HG03060 (cell line): ENCODE measurements around the gene RIPOR3.
"Not testable (repeated sequence)": the region's sequence is repeated elsewhere in the genome, so short reads cannot be mapped to it uniquely, and the experiment has no call there.

Experiments used
- ATAC-seq: cut with Tn5 transposase; IDR thresholded peaks from one replicate; pipeline ENCODE4 v1.9.1; 2021; ENCODE audit warnings: low read depth, moderate number of reproducible peaks; ENCODE audit not compliant: unreplicated experiment

The RIPOR3 gene

DNA sequence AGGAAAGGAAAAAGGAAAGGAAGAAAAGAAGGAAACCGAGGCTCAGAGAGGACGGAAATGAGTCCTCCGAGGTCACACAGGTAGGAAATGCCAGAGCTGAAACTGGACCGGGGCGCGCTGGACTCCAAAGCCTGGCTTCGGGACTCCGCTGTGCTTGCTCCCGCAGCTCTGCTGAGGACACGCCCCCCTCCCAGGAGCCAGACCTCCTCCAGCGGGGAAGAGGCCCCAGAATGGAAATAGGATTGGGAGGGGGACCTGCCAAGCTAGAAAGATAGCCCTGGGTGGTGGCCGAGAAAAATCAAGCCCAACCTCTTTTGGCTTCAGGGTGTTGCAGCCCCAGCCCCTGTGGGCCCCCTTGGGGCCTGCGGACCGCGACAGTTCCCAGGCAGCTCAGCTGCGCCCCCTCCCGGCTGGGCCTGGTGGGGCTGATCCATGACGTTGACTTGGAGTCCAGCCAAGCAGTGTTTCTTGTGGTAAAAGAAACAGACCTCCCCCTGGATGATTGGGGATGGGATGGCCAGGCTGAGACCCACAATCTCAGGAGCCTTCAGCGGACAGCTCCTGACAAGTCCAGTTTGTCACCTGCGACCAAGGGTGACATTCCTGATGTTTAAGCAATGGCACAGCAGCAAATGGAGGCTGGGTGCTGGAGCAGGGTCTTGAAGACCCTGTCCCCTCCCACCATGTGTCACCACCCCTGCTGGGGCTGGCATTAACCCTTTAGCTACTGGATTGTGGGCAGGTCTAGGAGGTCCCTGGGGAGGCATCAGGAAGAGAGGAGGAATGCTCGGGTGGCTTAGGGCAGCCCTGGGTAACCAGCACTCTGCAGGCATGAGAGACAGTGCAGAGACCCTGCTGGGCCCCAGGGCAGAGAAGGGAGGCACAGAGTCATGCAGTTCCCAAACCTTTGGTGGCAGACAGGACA is 55.4 kb downstream of the RIPOR3 start:
- no peak for ATAC-seq

DNA sequence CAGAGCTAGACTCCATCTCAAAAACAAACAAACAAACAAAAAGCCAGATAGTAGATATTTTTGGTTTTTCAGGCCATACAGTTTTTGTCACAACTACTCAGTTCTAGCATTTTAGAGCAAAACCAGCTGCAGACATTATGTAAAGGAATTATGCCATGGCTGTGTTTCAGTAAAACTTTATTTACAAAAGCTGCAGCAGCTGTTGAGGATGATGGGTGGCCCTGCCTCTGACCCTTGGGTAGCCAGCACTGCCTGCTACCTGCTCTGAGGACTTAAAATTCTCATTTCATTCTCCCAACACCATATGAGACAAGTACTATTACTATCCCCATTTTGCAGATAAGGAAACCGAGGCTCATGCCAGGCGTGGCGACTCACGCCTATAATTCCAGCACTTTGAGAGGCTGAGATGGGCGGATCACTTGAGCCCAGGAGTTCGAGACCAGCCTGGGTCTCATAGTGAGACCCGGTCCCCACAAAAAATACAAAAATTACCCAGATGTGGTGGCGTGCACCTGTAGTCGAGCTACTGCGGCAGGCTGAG is 56.3 kb downstream of the RIPOR3 start:
- no peak for ATAC-seq

DNA sequence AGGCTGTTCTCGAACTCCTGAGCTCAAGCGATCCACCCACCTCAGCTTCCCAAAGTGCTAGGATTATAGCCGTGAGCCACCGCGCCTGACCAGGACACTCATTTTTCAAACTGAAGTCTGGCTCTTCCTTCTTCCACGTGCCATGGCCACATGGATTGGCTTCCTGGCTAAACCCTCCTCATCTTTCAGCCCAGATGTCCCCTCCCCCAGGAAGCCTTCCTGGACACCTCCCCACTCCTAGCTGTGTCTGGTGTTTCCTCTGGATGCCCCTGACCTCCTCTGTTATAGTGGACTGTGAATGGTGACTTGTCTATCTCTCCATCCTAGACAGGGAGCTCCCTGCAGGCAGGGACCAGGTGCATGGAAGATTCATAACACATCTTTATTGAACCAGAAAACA is 57.2 kb downstream of the RIPOR3 start:
- ATAC-seq = no peak

DNA sequence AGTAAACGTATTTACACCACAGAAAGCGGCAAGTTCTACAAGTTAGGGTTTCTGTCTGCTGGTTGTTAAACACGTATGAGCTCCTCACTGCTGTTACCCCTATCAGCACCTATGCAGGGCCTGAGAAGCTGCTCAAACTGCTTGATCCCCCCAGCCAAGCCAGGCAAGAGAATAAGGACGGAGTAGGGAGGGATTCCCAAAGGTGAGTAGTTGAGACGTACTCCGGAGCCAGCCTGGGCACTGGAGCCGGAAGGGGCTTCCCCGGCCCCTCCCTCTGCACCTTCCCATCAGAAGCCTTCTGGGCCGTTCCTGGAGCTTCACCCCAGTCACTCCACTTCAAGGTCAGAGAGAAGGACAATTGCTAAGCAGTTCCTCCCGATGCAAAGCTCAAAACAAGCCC is 58.0 kb downstream of the RIPOR3 start:
- ATAC-seq = no peak

DNA sequence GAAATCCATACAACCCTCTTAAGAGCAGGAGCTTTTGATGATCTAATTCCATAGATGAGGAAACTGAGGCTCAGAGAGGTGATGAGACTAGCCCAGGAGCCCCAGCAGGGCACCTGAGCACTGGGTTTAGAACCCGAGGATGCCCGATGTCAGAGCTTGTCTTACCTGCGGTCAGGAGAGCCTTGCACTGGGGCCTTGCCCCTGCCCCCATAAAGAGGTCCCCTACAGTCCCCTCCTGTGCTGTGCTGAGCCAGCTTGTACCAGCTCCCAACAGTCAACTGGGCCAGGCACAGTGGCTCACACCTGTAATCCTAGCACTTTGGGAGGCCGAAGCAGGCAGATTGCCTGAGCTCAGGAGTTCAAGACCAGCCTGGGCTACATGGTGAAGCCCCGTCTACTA is 58.6 kb downstream of the RIPOR3 start:
- ATAC-seq = no peak

DNA sequence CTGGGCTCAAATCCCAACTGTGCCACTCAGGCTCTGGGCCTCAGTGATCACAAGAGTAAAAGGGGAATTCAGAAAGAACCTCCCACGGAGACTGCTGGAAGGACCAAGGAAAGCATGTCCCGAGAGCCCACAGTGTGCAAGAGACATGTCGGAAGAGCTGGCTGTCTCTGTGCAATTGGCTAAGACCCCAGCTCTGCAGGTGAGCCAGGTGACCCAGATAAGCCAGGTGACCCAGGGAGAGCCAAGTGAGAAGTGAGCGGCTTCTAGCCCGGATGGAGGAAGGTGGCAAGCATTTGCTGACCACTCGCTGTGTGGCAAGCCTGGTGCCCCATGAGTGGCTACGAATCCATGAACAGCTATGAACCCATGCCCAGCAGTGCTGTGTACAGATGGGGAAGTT is 59.1 kb downstream of the RIPOR3 start:
- ATAC-seq = no peak

DNA sequence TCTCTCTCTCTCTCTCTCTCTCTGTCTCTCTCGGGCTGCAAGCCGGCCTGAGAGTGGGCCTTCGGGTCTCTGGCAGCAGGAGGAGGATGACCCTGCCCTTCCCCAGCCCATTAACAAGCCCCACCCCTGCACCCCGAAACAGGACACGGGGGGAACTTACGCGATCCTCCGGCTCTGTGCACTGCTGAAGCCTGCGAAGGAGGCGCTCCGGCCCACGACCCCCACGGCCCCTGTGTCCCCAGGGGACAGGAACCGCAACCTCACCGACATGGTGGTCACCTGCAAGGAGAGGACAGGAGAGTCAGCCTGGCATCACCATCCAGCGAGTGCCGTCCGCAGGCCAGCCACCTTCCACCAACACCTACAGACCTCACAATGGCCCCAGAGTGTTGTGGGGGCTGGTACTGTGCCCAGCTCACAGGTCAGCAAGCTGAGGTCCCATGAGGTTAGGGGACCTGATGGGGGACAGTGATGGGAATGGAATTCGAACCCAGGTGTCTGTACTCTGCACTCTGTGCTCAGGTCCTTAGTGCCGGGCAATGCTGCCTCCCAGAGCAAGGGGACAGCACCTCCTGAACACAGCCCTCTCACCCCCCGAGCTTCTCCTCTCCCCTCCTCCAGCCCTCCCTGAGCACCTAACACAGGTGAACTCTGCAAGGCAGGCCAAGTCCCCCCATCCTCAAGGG is 60.6 kb downstream of the RIPOR3 start:
- ATAC-seq = no peak

DNA sequence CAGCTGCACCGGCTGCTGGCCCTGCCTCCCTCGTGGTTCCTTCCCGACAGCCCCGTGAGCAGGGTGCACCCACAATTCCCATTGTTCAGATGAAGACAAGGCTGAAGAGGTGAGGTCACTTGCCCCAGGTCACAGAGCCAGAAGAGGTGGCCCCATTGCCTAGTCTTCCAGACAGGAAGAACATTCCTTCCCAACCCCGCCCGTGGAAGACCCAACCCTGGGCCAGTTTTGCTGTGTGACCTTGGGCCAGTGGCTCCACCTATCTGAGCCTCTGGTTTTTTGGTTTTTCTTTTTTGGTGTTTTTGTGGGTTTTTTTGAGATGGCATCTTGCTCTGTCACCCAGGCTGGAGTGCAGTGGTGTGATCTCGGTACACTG is 61.7 kb downstream of the RIPOR3 start:
- no peak for ATAC-seq

DNA sequence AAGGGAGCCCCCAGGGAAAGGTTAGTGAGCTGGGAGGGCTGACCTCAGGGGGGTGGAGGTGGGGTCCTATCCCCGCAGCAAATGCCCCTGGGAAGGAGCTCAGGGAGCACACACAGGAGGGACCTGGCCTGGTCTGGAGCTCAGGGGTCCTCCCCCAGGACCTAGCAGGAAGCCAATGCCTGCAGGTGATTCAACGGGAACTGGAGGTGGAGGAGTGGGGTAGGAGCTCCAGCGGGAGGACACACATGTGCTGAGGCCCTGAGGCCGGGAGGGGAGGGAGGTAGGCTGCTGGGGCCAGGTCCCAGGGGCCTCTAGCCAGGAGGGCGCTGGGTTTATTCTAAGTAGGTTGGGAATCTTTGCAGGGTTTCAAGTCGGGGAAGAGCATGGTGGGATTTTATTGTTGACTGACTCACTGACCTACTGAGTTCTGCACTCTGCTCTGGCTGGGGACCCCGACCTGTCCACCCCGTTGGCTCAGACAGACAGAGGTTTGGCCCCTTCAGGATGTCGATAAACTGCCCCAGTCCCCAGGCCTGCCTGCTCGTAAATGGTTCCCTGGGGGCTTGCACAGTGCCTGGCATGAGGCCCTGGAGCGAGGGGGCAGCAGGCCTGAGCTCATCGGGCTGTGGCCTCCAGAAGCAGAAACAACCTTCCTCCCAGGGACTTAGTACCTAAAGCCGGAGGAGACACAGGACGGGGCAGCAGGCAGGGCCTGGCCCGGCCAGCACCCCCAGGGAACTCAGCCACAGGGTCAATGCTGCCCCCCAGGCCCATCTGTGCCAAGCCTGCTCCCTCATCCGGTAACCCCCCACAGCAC is 62.3 kb downstream of the RIPOR3 start:
- ATAC-seq = no peak

DNA sequence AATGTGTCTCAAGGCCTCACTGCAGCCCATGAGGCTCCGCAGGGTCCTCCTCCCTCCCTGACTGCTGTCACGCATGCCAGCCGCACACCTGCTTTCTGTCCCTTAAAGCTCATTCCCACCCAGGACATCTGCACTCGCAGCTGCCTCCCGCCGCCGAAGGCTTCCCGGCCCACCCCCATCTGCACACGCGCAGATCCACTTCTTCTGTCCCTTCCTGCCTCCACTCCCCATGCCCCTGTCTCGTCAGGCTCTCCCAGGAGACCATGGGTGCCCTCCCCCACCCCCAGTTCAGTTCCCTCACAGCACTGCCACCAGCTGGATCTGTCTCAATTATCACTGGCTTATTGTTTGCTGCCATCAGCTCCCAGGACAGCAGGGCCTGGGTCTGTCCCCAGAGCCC is 63.0 kb downstream of the RIPOR3 start:
- no peak for ATAC-seq

DNA sequence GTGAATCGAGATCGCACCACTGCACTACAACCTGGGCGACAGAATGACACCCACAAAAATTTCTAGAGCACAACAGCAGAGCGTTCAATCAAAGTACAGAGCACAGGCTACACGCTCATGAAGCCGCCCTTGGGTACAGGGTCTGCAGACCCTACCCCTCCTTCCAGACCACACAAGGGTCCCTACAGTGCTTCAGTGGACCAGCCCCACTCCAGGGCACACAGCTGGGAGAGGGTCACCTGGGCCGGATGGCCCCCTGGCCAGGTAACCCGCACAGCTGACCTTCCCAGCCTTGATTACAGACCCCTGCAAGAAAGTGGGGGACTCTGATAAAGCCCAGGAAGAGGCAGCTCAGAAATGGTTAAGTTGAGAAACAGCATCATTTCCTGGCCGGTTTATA is 63.6 kb downstream of the RIPOR3 start:
- ATAC-seq = no peak

DNA sequence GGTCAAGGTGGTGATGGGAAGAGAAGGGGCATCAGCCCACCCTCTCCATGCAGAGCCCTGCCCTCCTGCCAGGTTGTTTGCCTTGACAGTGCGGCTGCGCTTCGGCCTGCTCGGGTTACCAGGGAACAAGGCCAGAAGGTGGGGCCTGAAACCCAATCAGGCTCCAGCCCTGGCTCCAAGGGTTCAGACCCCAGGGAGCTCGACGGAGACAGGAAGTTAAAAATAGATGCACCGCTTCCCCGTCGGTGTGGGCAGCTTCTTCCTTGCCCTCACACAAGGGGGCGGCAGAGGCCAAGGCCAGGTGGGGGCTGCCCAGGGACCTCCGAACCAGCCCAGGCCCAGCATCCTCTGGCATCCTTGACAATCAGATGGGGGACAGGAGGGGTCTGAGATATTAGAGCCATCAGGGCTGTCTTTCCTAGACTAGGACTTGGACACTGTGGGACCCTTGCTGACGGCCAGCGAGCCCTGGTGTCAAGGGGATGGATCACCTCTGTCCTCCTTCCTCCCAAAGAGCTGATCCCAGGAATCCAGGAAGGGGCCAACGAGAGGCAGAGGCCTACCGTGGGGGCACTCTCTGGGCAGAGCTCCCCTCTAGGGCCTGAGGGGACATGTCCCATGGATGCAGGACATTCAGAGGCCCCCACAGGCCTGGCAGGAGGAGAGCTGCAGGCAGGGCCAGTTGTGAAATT is 65.2 kb downstream of the RIPOR3 start:
- no peak for ATAC-seq

DNA sequence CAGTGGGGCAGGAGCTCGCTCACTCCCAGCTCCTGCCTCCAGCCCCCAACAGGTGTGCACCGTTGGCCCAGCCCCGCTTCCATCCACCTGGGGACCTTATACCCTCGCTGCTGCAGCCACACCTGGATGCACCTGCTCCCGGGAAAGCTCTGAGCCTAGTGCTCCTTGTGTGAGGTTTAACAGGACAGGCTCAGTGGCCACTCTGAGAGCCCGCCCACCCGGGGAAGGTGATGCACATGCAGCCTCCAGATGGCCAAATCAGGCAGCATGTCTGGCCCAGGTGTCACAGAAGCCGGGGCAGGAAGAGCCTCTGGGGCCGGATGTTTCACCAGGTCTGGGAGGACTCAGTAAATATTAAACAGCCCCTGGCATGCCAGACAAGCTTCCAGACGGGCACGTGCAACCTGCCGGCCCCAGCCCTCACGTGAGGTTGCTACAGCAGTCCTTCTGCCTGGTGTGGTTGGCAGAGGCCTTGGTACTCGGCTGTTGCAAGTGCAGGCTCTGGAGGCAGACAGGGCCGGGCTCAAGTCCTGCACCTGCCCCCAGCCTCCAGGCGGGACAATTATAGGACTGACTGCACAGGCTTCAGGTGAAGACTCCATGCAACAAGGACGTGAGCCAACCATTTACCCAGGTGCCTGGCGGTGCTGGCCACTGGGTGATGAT is 66.9 kb downstream of the RIPOR3 start:
- no peak for ATAC-seq

DNA sequence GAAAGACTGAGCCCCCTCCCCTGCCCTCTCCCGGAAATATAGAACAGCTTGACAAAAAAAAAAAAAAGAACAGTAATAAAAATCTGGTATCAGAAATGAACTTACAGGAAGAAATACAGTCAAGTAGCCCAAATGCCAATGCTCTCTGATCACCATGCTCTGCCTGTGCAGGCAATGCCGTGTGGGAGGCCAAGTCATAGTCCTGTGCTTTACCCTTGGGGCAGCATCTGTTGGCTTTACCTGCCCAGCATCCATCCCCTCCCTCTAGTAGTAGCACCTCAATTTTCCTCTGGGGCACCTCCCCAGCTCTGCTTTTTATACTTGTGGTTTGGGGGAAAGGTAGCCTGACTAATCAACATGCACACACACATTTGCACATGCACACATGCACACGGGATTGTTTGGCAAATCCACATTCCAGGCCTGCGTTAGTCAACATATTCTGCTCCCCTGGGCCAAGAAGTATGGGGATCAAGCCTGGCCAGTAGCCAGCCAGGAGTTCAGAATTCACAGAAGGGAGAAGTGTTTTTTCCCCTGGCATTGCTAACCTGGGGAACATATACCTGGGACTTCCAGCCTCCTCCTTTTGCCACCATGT is 70.2 kb downstream of the RIPOR3 start:
- ATAC-seq = no peak

DNA sequence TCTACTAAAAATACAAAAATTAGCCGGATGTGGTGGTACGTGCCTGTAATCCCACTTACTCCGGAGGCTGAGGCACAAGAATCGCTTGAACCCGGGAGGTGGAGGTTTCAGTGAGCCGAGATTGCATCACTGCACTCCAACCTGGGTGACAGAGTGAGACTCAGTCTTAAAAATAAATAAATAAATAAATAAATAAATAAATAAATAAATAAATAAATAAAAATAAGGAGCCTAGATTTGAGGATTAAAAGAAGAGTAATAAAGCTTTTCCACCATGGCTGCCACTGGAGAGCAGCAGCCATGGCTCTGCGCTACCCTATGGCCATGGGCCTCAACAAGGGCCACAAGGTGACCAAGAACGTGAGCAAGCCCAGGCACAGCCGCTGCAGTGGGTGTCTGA is 70.9 kb downstream of the RIPOR3 start:
- ATAC-seq = not testable (repeated sequence)

DNA sequence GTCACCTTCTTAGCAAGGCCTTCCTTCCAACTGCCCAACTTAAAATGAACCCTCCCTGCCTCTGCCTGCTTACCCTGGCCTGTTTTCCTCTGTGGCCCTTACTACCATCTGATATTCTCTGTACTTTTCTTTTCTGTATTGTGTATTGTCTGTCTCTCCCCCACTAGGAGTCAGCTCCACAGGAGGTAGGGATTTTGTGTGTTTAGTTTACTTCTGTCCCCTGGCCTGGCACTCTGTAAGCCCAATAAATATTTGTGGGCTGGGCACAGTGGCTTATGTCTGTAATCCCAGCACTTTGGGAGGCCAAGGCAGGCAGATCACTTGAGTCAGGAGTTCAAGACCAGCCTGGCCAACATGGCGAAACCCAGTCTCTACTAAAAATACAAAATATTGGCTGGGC is 72.8 kb downstream of the RIPOR3 start:
- ATAC-seq = no peak

DNA sequence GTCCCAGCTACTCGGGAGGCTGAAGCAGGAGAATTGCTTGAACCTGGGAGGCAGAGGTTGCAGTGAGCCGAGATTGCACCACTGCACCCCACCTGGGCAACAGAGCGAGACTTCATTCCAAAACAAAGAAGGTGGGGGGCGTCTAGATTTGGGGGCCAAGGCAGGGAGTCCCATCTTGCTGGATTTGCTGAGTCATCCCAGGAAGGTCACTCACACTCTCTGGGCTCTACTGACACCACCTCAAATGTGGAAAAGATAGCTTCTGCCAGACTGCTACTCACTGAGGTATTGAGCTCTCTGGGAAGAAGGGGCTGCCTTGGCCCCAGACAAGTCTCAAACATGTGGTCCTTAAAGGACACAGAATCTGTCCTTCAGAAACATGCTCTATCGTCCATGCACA is 74.3 kb downstream of the RIPOR3 start:
- no peak for ATAC-seq

DNA sequence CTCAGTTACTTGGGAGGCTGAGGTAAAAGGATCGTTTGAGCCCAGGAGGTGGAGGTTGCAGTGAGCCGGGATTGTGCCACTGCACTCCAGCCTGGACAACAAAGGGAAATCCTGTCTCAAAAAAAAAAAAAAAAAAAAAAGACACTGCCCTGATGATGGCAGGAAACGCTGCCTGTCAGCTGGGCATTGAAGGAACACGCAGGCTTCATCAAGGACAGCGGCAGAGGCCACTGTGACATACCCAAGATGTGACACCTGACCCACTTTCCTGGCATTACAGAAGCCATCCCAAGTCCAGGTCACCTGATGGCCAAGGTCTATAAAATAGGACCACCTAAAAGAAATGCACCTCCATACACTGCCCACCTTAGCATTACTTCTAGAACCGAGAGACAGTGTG is 75.9 kb downstream of the RIPOR3 start:
- no peak for ATAC-seq

DNA sequence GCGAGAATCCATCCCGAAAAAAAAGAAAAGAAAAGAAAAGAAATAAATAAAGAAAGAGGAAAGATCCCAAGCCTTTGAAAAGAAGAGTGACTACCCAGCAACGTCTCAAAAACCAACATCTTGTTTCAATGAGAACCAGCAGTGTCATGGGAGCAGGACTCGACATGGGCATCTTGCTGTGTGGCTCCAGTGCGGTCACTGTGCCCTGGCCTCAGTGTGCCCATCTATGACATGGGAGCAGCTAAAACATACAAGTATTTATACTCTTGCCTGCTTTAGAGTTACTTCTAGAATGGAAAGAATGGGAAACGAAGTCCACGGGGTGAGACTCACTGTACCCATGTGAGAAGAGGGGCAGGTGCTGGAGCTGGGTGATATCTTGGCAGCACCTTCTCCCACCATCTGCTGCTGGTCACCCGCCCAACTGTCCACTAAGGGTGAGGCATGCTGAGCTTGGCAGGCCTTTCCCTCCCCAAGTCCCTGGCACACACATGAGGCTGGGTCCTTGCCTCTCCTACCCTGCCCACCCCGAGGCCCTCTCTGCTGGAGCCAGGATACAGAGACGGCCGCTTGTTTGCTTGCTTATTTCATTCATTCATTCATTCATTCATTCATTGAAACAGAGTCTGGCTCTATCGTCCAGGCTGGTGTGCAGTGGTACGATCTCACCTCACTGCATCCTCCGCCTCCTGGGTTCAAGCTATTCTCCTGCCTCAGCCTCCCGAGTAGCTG is 77.7 kb downstream of the RIPOR3 start:
- ATAC-seq = no peak
